Epithelial cell of esophagus (primary cell): ENCODE data around the gene MICOS13.

Source experiments
- DNase-seq: peaks from one replicate; pipeline ENCODE4 v3.0.0; 2010; ENCODE audit warnings: low read depth
- H3K4me3 ChIP-seq: 2 replicates; pipeline ENCODE4 v1.5.1; 2011; ENCODE audit warnings: mild to moderate bottlenecking, low read length, control low read depth
- TF ChIP-seq, protein P1 (sequence below): IDR thresholded peaks from 2 replicates; pipeline ENCODE4 v1.5.1; 2011; ENCODE audit warnings: low read depth, mild to moderate bottlenecking, low read length, control low read depth, inconsistent platforms; ENCODE audit not compliant: insufficient read depth; ENCODE audit errors: missing control alignments

Gene MICOS13

DNA sequence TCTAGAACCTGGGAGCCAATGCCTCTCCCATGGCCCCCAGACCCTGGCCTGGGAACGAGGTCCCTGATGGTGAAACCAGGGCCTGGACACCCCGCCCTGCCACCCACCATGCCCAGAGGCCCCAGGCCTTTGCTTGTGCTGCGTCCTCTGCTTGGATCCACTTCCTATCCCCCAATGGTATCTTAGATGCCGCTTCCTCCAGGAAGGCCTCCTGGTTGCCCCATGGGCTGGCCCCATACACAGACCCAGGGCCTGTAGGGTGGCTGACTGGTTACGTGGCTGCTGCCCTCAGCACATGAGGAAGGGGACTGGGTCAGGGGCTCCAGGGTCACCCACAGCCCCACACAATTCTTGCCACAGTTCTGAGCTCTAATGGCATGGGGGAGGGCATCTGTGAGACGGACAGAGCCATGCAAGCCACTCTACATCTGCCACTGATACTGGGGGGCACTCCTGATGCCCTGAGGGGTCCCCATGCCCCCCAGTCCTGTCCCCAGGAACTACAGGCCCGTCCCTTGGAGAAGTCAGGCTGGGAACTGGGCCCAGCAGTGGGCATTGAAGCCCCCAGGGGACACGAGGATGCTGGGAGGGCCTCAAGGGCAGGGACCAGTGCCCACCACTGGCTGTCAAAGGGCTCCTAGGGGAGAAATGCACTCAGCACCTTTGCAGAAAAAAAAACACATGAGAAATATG, 14.8 kb upstream of the MICOS13 start:
- no peak overlapping the region for H3K4me3 ChIP-seq
- TF ChIP-seq, protein P1, sequence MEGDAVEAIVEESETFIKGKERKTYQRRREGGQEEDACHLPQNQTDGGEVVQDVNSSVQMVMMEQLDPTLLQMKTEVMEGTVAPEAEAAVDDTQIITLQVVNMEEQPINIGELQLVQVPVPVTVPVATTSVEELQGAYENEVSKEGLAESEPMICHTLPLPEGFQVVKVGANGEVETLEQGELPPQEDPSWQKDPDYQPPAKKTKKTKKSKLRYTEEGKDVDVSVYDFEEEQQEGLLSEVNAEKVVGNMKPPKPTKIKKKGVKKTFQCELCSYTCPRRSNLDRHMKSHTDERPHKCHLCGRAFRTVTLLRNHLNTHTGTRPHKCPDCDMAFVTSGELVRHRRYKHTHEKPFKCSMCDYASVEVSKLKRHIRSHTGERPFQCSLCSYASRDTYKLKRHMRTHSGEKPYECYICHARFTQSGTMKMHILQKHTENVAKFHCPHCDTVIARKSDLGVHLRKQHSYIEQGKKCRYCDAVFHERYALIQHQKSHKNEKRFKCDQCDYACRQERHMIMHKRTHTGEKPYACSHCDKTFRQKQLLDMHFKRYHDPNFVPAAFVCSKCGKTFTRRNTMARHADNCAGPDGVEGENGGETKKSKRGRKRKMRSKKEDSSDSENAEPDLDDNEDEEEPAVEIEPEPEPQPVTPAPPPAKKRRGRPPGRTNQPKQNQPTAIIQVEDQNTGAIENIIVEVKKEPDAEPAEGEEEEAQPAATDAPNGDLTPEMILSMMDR: no peak
- no peak for DNase-seq

GRCh38 chr19:5694167-5694955, 14.0 kb upstream of the MICOS13 start:
- H3K4me3 ChIP-seq: no peak overlapping the region
- TF ChIP-seq, protein P1: no peak
- no peak for DNase-seq

- peak; percentile 31 for DNase-seq
- TF ChIP-seq, protein P1: no peak
- no peak overlapping the region for H3K4me3 ChIP-seq
These were observed 13.2 kb upstream of the MICOS13 start for GRCh38 chr19:5693195-5694166.

DNA sequence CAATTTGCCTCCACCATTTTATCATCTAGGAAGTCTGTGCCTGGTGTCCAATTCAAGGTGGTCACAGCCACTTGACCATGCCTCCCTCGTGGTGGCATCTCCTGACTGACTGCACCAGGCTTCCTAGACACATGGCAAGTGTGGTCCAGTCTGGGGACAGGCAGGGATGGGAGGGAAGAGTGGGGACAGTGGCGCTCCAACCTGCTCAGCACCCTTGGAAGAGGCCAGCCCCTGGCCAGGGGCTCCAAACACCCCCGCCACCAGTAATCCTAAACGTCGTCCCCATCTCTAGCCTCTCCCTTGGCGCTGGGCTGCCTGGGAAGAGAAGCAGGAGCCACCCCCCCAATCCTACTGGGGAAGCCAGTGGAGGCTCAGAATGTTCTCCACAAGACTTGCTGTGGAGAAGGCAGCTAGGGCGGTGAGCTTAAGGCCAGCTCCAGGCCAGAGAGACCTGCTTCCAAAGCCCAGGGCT, 12.4 kb upstream of the MICOS13 start:
- TF ChIP-seq, protein P1: no peak
- no peak for DNase-seq
- no peak overlapping the region for H3K4me3 ChIP-seq

GRCh38 chr19:5691822-5692722, 11.8 kb upstream of the MICOS13 start:
- peak overlapping the region; percentile 98 for H3K4me3 ChIP-seq
- TF ChIP-seq, protein P1: no peak
- DNase-seq: peak; percentile 21
